ENCODE measurements around the gene PPP3CA. TPM values are rescaled to one million over a fixed set of nuclear protein-coding genes. Genes with fewer than 3 reads are reported as not detected.
A peak's percentile ranks its signal among the peaks of the same experiment; 100 is the strongest.

PPP3CA gene
- total RNA-seq, 2 experiments from 2014 or later: 12.9 to 13.8 TPM

DNA sequence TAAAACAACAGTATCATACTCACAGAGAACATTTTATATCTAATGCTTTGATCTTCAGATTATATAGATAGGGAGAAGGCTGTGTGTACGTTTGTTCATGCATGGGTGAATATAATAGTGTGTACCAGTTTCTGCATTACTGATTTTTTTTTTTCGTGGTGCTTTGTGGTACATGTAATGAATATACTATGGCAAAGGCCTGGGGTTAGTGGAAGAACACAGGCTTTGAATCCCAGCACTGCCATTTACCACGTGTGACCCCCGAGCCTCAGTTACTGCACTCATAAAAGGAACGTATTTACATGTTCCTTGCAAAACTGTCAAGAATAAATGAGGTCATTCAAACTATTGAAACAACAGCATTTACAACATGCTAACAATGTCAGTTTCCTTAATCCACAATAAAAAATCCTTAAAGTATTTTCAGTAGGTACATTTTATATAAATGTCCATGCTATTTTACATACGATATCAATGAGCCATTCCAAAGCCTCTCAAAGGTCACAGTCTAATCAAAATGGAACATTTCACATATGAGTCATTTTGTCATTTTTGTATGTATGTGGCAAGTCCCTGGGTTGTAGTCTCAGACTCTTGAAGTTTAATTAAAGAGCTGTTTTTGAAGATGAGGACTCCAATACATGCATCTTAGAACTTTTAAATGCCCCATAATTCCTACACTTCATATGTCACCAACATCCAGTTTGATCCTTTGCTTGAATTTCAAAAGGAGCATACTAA lies 242.8 kb downstream of the PPP3CA start:
- H3K4me1 Mint-ChIP-seq (ENCODE audit: low read depth): peaks cover 18% of the 10 kb centered on the region
- DNase-seq: no peak
- no peaks in the 10 kb centered on the region for H3K9me3 Mint-ChIP-seq
- POLR2A ChIA-PET: no interaction called here
- Histone ChIP-seq H3K27me3 (ENCODE audit: control insufficient read depth in 1 of 2, insufficient read depth in 2 of 2, low read length in 2 of 2) (no peaks in the 10 kb centered on the region), H3K4me1 (ENCODE audit: insufficient read depth, low read length) (peaks cover 9% of the 10 kb centered on the region), H3K36me3 (ENCODE audit: insufficient read depth, low read length) (peaks cover 3% of the 10 kb centered on the region), H3K27ac (ENCODE audit: low read depth in 1 of 2, low read length in 2 of 2) (no peak overlapping the region), H3K4me3 (ENCODE audit: low read length) (no peak overlapping the region), H3K9me3 (ENCODE audit: control insufficient read depth in 1 of 2, insufficient read depth in 1 of 2, low read length in 2 of 2) (no peaks in the 10 kb centered on the region)
- TF ChIP-seq CTCF (IDR thresholded peaks at IDR 0.05): no peak
- intact Hi-C loops (cut with DNase I, micrococcal nuclease): no loop called here
- H3K36me3 Mint-ChIP-seq (ENCODE audit: low read depth): peaks cover 35% of the 10 kb centered on the region
- no peak overlapping the region for H3K4me3 Mint-ChIP-seq
- H3K27me3 Mint-ChIP-seq: no peaks in the 10 kb centered on the region
- ATAC-seq (ENCODE audit: poor library complexity): no peak
- CTCF ChIA-PET: interaction anchor here (0.7 kb wide), 1 partner anchor 1011 kb away, joined by 3 read pairs; no protein-coding TSS in a partner anchor
- no peak overlapping the region for H3K27ac Mint-ChIP-seq

GRCh38 chr4:101103381-101104142 lies 243.8 kb downstream of the PPP3CA start:
- TF ChIP-seq CTCF (IDR thresholded peaks at IDR 0.05): no peak
- ATAC-seq (ENCODE audit: poor library complexity) (no peak), DNase-seq (peak in 3 of 14 experiments; percentile 1 to 7 (median 7))
- Histone ChIP-seq H3K27ac (ENCODE audit: low read depth in 1 of 2, low read length in 2 of 2) (no peak overlapping the region), H3K4me1 (ENCODE audit: insufficient read depth, low read length) (peaks cover 9% of the 10 kb centered on the region), H3K4me3 (ENCODE audit: low read length) (no peak overlapping the region), H3K27me3 (ENCODE audit: control insufficient read depth in 1 of 2, insufficient read depth in 2 of 2, low read length in 2 of 2) (no peaks in the 10 kb centered on the region), H3K9me3 (ENCODE audit: control insufficient read depth in 1 of 2, insufficient read depth in 1 of 2, low read length in 2 of 2) (no peaks in the 10 kb centered on the region), H3K36me3 (ENCODE audit: insufficient read depth, low read length) (peaks cover 3% of the 10 kb centered on the region)
- Mint-ChIP-seq H3K4me1 (ENCODE audit: low read depth) (peaks cover 18% of the 10 kb centered on the region), H3K36me3 (ENCODE audit: low read depth) (peaks cover 31% of the 10 kb centered on the region), H3K27ac (no peak overlapping the region), H3K9me3 (no peaks in the 10 kb centered on the region), H3K27me3 (no peaks in the 10 kb centered on the region), H3K4me3 (no peak overlapping the region)
- CTCF ChIA-PET: interaction anchor here (0.7 to 1.0 kb wide), 2 partner anchors 26 to 1010 kb away, joined by 3 read pairs; no protein-coding TSS in a partner anchor
- intact Hi-C loops (cut with DNase I, micrococcal nuclease): no loop called here
- POLR2A ChIA-PET: no interaction called here

DNA sequence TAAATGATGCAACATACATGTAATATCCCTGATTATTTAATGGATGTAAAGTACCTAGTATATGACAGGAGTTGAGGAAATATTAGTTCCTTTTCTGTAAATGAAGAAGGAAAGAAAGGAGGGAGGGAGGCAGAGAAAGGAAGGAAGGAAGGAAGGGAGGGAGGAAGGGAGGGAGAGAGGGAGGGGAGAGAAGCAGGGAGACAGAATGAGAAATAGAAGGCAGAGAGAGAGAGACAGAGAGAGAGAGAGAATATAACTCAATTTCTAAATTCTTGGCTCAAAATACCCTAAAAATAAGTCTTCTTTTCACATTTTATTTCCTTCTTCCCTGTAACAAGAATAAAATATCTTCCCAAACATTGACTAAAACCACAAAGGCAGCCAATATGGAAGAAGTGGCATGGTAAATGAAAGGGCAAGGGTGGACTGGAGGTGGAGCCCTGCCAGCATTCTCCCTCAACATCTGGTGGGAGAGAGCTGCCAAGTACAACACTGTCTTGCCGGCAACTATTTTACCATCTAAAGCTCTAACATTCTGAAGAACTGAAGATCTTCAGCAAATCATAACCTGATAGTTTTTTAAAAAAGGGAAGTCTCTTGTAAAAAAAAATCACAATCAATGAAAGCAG lies 245.1 kb downstream of the PPP3CA start:
- intact Hi-C loops (cut with DNase I, micrococcal nuclease): no loop called here
- Histone ChIP-seq H3K27ac (ENCODE audit: low read depth in 1 of 2, low read length in 2 of 2) (no peak overlapping the region), H3K36me3 (ENCODE audit: insufficient read depth, low read length) (no peaks in the 10 kb centered on the region), H3K27me3 (ENCODE audit: control insufficient read depth in 1 of 2, insufficient read depth in 2 of 2, low read length in 2 of 2) (no peaks in the 10 kb centered on the region), H3K9me3 (ENCODE audit: control insufficient read depth in 1 of 2, insufficient read depth in 1 of 2, low read length in 2 of 2) (no peaks in the 10 kb centered on the region), H3K4me3 (ENCODE audit: low read length) (no peak overlapping the region), H3K4me1 (ENCODE audit: insufficient read depth, low read length) (peaks cover 9% of the 10 kb centered on the region)
- POLR2A ChIA-PET: no interaction called here
- Mint-ChIP-seq H3K4me3 (no peak overlapping the region), H3K36me3 (ENCODE audit: low read depth) (peaks cover 31% of the 10 kb centered on the region), H3K4me1 (ENCODE audit: low read depth) (peaks cover 18% of the 10 kb centered on the region), H3K9me3 (no peaks in the 10 kb centered on the region), H3K27ac (no peak overlapping the region), H3K27me3 (no peaks in the 10 kb centered on the region)
- TF ChIP-seq CTCF (IDR thresholded peaks at IDR 0.05): no peak
- ATAC-seq (ENCODE audit: poor library complexity): no peak
- DNase-seq: no peak
- CTCF ChIA-PET: no interaction called here

Data from CD4-positive, alpha-beta T cell (primary cell).